ENCODE data around the gene ARAP1. TPM values are rescaled to one million over a fixed set of nuclear protein-coding genes. Genes with fewer than 3 reads are reported as not detected.
A peak's percentile ranks its signal among the peaks of the same experiment; 100 is the strongest.

The ARAP1 gene
- total RNA-seq, 1 donor from 2014 or later: 60.2 TPM

DNA sequence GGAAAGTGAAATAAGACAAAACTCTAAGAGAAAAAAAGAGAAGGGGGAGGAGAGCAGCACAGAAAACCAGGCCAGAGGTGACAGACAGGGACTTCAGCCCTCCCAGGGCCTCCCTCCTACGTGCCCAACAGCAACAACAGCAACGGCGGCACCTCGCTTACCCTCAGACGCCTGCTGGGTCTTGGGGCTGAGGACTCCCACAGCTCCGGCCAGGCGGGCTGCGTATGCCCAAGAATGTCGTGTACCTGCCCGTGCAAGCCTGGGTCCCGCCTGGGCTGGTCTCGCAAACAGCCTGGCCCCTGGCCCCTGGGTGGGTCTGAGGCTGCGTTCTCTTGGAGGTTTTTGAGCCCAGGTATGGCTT, 30.5 kb downstream of the ARAP1 start:
- no peak for DNase-seq (ENCODE audit: low read depth)
- TF ChIP-seq, protein P1, sequence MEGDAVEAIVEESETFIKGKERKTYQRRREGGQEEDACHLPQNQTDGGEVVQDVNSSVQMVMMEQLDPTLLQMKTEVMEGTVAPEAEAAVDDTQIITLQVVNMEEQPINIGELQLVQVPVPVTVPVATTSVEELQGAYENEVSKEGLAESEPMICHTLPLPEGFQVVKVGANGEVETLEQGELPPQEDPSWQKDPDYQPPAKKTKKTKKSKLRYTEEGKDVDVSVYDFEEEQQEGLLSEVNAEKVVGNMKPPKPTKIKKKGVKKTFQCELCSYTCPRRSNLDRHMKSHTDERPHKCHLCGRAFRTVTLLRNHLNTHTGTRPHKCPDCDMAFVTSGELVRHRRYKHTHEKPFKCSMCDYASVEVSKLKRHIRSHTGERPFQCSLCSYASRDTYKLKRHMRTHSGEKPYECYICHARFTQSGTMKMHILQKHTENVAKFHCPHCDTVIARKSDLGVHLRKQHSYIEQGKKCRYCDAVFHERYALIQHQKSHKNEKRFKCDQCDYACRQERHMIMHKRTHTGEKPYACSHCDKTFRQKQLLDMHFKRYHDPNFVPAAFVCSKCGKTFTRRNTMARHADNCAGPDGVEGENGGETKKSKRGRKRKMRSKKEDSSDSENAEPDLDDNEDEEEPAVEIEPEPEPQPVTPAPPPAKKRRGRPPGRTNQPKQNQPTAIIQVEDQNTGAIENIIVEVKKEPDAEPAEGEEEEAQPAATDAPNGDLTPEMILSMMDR (conservative IDR thresholded peaks at IDR 0.05; ENCODE audit: low read depth, low read length): no peak
- peak overlapping the region; percentile 71 for H3K4me3 ChIP-seq (ENCODE audit: low read depth, low read length)

DNA sequence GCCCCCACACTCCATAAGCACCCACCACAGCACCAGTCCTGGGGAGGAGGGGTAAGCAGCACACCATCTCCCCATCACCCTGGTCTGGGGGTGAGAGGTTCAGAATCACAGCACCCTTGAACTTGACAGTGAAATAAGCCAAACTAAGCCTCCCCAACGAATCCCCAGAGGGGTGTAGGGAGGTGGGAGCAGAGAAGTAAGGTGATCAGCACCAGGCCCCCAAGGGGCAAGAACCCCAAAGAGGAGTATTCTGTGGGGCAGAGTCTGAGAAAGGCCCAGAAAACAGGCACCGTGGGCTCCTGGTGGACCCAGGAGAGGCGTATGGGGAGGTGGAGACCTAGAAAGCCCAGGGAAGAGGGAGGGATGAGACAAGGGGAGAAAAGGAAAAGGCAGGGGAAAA, 30.9 kb downstream of the ARAP1 start:
- no peak for DNase-seq (ENCODE audit: low read depth)
- TF ChIP-seq, protein P1 (conservative IDR thresholded peaks at IDR 0.05; ENCODE audit: low read depth, low read length): no peak
- peak overlapping the region; percentile 71 for H3K4me3 ChIP-seq (ENCODE audit: low read depth, low read length)

DNA sequence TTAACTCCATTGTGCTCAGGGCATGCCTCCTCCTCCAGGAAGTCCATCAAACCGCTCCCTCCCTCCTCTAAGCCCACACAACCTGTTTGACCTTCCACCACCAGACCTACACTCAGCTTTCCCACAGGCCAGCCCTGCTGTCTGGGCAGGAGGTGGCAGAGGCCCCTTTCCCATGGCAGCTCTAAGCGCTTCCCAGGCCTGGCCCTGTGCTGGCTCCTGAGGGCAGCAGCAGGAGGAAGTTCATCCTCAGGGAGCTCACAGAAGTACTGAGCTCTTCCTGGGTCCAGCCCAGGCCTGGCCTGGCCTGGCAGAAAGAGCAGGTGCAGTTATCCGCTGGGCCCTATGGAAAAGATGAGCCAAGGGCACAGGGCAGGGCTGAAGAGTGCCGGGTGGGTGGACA, 31.4 kb downstream of the ARAP1 start:
- H3K4me3 ChIP-seq (ENCODE audit: low read depth, low read length): peak overlapping the region; percentile 71
- no peak for DNase-seq (ENCODE audit: low read depth)
- TF ChIP-seq, protein P1 (conservative IDR thresholded peaks at IDR 0.05; ENCODE audit: low read depth, low read length): no peak

DNA sequence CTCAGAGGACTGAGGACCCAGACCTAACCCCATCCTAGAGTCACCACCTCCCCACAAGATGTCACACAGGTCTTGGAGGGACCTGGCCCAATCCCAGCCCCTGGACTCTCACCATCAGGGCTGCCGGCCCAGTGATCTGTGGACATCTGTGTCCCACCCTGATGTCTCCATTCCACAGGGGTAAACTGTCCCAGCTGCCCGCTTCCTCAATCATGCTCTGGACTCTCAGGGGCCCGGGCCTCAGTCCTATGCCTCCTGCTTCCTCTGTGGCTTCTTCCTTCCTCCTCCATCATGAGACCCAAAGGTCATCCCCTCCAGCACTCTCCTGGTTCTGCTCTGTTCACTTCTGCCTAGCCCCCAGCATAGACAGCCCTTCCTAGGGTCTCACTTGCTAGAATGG, 32.2 kb downstream of the ARAP1 start:
- TF ChIP-seq, protein P1 (conservative IDR thresholded peaks at IDR 0.05; ENCODE audit: low read depth, low read length): no peak
- H3K4me3 ChIP-seq (ENCODE audit: low read depth, low read length): peak overlapping the region; percentile 71
- no peak for DNase-seq (ENCODE audit: low read depth)

DNA sequence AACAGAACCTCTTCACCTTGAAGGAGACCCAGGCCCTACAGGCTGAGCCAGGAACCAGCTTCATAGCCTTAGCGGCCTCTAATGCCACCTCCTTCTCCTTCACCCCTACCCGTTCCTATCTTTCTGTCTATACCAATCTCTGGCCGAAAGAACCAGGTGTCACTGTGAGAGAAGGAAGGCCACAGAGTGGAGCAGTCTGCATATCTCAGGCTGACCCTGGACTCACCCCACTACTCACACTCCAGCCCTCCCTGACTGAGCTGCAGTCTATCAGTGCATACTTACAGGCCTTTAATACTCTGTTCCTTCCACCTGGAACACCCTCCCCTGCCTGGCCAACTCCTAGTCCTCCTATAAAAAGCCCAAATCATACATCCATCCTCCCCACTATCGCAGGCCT, 32.7 kb downstream of the ARAP1 start:
- TF ChIP-seq, protein P1 (conservative IDR thresholded peaks at IDR 0.05; ENCODE audit: low read depth, low read length): no peak
- DNase-seq (ENCODE audit: low read depth): no peak

DNA sequence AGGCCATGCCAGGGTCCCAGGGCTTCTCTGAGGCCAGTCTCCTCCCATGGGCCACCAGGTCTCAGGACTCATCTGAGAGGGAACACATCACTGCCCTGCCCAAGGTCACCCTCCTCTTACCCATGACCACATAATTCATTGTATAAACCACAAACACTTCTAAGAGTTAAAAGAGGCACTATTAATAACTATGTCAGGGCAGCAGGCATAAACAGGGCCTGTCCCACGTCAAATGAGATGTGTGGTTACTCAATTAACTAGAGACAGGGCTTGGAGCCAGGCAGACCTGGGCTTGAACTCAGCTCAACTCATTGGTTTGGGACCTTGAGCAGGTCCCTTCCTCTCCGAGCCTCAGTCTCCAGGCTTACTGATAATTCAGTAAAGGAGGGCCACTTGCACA, 33.1 kb downstream of the ARAP1 start:
- TF ChIP-seq, protein P1 (conservative IDR thresholded peaks at IDR 0.05; ENCODE audit: low read depth, low read length): no peak
- no peak for DNase-seq (ENCODE audit: low read depth)
- H3K4me3 ChIP-seq (ENCODE audit: low read depth, low read length): no peak overlapping the region

More for the DNA sequence above, 32.7 kb downstream of the ARAP1 start:
- no peak overlapping the region for H3K4me3 ChIP-seq (ENCODE audit: low read depth, low read length)

DNA sequence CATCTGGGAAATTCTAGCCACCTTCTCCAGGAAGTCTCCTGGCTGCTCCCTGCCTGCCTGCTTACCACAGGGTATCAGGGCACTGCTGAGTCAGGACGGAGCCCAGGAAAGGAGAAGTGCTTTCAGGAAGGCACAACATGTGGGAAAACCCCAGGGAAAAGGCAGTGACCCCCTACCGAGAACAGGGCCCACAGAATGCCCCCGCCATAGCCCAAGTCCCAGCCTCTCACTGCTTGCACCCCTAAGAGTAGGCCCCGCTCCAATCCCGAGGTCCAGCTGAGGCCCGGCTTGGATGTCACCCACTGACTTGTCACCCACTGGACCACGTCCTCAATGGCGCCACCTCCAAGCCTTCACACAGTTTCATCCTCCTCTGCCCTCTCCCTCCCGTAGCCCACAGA, 34.1 kb downstream of the ARAP1 start:
- no peak for DNase-seq (ENCODE audit: low read depth)
- TF ChIP-seq, protein P1 (conservative IDR thresholded peaks at IDR 0.05; ENCODE audit: low read depth, low read length): no peak
- no peak overlapping the region for H3K4me3 ChIP-seq (ENCODE audit: low read depth, low read length)
